NCI-H187 (cell line): ENCODE results near the gene CREBBP.
"Not testable (repeated sequence)": the region's sequence is repeated elsewhere in the genome, so short reads cannot be mapped to it uniquely, and the experiment has no call there.

Source experiments
- DNase-seq, 2 experiments: peaks; one replicate each; lab custom pipeline; 2025; lab: John Stamatoyannopoulos, UW

The CREBBP gene

DNA sequence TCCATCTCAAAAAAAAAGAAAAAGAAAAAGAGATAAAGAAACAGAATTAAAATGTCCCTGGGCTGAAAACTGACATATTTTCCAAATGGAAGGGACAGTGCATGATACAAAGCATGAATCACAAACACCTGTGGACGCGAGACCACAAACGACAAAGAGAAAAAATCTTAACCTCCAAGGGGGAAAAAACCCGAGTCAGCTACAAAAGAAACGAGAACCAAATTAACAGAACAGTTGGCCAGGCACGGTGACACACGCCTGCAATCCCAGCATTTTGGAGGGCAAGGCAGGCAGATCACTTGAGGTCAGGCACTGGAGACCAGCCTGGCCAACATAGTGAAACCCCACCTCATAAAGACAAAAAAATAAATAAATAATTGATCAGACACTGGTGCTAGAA lies 165.1 kb downstream of the CREBBP start:
- DNase-seq: no peak

DNA sequence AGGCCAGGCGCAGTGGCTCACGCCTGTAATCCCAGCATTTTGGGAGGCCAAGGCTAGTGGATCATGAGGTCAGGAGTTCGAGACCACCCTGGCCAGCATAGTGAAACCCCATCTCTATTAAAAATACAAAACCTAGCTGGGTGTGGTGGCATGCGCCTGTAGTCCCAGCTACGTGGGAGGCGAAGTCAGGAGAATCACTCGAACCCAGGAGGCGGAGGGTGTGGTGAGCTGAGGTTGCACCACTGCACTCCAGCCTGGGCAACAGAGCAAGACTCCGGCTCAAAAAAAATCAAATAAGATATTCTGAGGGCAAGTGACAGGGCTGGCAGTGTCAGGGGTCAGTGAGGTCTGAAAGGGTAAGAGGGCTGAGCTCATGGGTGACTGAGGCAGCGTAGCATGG lies 166.1 kb downstream of the CREBBP start:
- DNase-seq: not testable (repeated sequence)

DNA sequence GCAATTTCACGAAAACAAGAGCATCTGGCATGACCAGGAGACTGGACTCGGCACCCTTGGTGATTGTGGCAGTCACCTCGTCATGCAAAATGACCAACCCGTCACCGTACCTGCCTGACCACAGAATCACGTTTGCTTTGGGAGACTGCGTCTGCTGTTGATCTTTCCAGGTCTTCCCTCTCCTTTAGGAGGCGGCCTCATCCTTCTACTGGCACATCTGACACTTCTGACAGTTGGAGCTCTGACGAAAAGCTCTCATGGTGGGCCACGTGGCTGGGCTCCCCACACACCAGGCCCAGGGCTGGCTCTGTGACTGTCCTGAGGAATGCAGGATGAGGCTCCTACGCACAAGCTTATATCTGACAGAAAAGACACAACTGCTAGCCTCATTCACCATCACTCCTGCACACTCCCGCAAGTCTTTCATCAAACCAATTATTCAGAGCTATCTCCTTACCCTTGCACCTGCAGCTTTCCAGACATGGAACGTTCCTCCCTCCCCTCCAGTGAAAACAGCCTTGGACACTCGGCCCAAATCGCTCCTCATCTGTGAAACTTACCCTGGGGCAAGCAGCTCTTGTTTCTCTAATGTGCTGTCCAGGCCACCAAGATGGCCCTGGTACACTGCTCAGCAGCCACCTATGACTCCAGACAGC lies 166.8 kb downstream of the CREBBP start:
- DNase-seq: no peak

DNA sequence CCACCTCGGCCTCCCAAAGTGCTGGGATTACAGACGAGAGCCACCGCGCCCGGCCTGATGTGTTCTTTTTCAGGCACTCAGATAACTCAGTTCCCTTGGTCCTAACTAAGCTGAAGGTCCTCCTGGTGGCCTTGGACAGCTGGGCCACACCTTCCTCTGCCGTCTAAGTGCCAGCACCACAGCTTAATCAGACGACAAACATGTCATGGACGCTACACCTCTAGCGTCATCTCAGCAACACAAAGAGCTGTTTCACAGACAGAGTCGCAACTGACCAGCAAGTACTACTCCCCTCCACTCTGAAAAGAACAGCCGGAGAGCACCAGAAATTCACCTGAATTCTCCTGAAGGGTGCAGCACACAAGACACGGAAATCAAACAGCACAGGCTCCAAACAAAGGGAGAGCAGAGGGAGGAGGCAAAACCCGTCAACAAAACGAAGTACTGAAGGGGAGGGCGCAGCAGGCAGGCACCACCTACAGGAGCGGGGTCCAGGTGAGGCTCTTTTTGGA lies 167.6 kb downstream of the CREBBP start:
- DNase-seq: no peak

DNA sequence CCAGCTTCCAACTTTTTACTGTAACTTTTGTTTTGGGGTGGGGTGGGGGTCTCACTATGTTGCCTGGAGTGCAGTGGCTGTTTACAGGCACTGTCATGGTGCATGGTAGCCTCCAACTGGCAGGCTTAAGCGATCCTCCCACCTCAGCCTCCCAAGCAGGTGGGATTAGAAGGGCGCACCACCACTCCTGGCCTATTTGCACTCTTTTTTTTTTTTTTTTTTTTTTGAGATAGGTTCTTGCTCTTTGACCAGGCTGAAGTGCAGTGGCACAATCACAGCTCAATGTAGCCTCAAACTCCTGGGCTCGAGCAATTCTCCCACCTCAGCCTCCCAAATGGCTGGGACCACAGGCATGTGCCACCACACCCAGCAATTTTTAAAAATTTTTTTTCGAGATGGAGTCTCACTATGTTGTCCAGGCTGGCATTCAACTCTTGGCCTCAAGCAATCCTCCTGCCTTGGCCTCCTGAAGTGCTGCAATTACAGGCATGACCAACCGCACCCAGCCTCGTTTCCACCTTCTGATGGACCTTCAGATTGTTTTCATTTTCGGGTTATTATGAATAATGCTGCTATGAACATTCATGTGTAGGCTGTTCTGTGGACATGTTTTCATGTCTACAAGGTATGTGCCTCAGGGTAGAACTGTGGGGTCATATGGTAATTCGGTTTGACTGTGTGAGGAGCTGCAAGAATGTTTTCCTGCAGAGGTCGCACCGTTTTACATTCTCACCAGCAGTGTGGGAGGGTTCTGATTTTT lies 174.1 kb downstream of the CREBBP start:
- no peak for DNase-seq

DNA sequence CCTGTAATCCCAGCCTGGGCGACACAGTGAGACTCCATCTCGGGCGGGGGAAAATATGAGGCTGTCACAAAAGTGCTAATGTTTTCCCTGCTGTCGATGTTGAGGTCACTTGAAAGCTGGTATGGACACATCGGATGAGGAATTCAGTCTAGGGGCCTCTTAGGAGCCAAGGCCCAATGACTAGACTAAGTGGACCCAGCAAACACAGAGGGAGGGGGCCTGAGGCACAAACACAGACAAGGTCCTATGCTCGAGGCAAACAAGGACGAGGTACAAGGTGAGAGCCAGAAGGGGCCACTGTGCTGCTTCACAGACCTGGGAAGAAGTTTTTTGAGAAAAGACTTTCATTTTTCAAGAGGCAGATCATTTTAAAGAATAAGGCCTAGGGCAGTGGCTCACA lies 178.4 kb downstream of the CREBBP start:
- no peak for DNase-seq

DNA sequence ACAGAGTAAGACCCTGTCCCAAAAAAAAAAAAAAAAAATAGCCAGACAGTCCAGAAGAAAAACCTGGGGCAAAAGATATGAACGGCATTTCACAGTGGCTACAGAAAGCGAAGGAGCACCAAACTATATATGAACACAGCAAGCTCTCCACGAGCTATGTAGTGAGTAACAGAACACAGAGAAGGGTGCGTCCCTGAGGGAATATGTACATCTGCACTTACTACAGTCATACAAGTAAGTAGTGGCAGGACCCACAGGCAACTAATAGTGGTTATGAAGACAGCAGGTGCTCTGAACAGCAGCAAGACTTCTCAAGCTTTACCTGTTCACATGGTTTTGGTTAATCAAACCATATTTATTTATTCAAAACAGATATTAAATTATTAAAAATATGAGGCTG lies 179.0 kb downstream of the CREBBP start:
- no peak for DNase-seq

DNA sequence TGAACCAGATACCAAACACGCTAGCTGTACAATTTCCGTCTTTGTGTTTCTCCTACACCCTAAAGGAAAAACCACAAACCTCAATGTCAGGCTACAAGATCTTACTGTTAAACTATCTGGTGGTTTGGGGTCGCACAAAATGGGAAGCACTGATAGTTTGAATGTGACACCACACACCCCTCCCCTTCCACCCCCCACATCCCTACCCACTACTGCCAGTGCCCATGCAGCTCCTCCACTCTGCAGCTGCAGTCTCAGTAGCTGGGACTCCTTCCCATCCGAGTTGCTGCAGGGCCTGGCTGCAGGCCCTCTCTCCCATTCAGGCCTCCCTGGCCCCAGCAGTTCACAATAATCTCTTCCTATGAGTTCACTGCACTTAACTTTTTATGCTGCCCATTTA lies 181.6 kb downstream of the CREBBP start:
- DNase-seq: no peak

DNA sequence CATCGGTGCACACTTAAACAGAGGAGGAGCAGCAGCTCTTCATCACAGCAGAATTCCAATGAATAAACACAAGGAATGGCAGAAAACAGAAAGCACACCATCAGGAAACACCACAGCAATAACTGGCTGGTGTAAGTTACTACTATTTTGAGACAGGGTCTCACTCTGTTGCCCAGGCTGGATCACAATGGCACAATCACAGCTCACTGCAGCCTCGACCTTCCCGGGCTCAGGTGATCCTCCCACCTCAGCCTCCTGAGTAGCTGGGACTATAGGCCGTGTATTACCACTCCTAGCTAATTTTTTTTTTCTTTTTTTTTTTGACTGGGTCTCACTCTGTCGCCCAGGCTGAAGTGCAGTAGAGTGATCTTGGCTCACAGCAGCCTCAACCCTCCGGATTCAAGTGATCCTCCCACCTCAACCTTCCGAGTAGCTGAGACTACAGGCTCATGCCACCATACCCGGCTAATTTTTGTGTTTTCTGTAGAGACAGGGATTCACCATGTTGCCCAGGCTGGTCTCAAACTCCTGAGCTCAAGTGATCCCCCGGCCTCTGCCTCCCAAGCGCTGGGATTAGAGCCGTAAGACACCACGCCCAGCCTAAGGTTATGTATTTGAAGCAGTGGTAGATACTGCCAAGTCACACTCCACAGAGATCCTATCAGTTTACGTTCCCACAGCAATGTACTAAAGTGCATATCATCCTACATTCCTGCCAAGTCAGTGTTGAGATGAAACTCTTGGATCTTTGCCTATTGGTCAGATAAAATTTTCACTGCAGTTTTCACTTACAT lies 183.9 kb downstream of the CREBBP start:
- no peak for DNase-seq

DNA sequence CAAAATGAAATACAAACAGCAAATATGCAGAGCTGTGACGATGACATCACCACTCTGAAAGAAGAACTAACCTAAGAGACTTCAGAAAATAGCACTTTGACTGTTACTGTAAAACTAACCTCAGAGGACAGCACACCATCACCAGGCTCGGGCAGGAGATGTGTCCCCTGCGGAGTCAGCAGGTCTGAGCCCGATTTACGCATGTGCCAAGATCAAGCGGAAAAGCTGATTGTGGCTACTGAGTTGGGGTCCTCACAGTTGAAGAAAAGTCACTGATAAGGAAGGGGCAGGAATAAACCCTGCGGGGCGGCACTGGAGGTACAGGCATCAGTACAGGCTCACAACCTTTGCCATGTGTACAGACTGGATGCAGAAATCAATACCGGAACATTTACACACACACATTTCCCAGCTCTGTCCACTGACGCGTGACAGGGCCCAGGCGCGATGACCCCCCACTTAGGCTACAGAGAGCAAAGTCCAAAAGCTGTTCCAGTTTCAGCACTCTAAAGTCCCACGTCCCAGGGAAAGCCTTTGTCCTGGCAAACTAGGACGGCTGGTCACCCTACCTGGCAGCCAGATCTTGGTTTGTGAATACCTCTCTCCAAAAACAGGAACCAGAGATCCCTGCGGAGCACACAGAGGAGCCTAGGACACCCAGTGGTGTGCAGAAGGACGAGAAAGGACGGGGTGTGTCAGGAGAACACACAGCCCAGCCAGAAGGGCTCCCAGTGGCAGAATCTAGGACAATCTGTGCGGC lies 184.7 kb downstream of the CREBBP start:
- no peak for DNase-seq

DNA sequence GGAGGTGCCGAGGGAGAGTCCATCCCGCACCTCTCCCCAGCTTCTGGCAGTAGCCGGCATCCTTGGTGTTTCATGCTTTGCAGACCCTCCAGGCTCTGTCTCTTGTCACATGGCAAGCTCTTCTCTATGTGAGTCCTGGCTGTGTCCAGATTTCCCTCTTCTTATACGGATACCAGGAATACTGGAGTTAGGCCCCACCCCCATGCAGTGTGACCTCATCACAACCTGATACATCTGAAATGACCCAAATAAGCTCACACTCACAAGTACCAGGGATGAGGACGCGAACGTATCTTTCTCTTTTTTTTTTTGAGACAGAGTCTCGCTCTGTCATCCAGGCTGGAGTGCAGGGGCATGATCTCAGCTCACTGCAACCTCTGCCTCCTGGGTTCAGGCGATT lies 186.5 kb downstream of the CREBBP start:
- DNase-seq: no peak

DNA sequence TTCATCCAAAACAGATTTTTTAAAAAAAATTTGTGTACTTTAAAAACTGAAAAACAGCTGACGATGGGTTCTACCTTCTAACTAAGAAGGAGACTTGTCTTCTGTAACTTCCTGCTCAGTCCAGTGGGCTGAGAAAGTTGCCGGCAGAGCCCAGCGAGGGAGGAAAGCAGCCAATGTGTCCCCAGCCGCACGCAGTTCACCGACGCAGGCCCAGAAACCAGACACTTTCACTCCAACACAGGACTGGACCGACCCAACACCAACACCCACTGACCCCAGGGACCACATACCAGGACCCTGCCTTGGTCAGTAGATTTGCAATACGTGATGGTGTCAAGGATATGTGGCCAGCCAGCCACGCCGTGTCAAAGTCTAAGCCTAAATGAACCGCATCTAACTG lies 188.8 kb downstream of the CREBBP start:
- no peak for DNase-seq

DNA sequence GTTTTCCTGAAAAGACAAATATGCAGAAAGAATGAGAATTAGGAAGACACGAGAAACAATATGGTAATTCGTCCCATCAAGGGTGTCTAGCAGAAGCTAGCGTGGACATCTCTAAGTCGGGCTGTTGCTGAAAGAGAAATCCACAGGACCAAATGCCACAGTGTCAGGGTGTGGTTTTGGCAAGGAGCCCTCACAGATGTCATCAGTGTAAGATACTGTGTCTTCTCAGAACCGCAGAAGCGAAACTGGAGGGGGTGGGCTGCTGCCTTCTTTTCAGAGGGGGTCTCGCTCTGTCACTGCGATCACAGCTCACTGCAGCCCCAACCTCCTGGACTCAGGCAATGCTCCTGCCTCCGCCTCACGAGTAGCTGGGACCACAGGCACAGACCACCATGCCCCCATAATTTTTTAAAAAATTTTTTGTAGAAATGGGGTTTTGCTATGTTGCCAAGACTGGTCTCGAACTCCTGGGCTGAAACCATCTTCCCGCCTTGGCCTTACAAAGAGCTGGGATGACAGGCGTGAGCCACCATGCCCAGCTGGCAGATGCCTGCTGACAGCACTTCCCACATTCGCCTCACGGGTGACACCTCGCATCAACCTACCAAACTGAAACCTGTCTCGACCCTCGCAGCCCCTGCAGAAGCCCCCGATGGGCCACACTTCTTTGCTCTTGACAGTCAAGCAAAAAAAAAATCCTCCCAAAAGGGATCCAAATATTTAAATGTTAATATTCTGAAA lies 189.4 kb downstream of the CREBBP start:
- no peak for DNase-seq

DNA sequence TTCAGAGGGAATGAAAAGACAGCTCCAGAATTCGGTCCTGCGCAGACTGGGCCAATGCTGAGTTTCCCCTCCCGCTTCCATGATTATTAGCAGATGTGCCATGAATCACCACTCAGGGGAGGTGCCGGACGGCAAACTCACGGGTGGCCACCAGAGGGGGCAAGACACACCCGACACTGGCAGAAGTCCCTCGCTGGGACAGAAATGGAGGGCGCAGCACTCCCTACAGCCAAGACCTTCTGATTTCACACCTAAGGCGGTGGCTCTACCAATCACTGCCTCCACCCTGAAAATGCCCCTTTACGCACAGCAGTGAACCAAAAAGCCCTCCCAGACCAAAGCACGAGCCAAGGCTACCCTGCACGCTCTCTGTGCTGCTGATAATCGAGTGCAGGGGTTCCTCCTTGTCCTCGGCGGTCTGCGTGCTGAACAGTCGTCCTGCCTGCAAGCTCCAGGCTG lies 190.0 kb downstream of the CREBBP start:
- peak in 1 of 2 experiments; percentile 15 for DNase-seq

DNA sequence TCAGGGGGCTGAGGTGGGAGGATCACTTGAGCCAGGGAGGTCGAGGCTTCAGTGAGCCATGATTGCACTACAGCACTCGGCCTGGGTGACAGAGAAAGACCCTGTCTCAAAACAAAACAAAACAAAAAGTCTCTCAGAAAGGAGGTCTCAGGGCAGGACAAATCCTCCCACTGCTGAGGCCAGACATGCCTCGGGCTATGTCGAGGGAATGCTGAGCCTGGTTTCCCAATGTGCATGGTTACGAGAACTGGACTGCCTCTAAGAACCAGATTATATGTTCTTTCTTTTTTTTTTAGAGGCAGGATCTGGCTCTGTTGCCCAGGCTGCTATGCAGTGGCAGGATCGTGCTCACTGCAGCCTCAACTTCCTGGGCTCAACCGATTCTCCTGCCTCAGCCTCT lies 190.8 kb downstream of the CREBBP start:
- DNase-seq: no peak

DNA sequence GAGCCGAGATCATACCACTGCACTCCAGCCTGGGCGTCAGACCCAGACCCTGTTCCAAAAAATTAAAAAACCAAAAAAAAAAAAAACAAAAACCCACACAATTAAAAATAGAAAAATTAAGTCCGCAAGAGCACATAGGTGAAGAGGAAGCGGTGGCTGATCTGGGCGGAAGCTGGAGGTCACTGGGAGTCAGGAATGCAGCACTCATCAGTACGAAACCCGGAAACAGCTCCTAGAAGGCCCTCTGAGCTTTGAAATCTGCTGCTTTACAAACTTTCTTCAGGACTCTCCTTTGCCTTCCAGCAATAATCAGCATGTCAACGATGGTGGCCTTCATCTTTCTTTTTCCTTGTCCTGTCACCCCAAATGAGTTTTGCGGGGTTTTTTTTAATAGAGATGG lies 192.7 kb downstream of the CREBBP start:
- DNase-seq: no peak

DNA sequence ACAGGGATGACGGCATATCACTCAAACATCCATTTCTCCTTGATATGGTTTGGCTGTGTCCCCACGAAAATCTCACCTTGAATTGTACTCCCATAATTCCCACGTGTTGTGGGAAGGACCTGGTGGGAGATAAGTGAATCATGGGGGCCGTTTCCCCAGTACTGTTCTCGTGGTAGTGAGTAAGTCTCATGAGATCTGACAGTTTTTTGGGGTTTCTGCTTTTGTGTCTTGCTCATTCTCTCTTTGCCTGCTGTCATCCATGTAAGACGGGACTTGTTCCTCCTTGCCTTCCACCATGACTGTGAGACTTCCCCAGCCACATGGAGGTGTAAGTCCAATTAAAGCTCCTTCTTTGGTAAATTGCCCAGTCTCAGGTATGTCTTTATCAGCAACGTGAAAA lies 193.5 kb downstream of the CREBBP start:
- no peak for DNase-seq

DNA sequence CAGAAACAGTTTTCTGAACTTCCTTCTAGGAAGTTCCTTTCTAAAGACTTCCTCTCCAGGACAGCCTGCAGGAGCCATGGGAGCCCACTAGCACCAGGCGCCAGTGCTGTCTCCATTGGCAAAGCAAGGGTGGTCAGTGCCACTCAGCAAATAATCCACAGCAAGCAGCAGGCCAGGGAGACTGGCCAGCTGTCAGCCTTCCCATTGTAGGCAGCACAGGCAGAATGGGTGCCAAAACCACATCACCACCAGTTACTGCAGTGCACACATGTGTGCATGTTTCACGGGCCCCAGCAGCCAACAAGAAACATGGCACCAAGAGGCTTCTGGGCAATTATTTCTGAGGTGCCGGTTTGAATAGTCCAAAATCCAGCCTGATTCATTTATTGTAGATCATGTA lies 199.3 kb downstream of the CREBBP start:
- DNase-seq: no peak

DNA sequence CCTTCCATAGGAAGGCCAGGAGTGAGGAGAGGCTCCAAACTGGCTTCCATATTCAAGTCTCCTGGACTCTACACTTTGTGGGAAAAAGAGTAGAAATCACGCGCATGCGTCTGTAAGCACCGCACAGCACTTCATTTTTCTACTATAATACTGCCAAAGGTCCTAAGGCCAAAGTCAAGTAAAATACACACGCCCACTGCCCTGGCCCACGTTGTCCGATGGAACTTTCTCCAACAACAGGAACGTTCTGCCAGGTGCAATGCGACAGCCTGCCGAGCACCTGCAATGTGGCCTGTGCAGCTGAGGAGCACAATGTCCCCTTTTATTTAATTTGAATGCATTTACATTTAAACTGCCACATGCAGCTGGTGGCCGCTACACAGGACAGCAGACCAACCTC lies 202.5 kb downstream of the CREBBP start:
- no peak for DNase-seq

DNA sequence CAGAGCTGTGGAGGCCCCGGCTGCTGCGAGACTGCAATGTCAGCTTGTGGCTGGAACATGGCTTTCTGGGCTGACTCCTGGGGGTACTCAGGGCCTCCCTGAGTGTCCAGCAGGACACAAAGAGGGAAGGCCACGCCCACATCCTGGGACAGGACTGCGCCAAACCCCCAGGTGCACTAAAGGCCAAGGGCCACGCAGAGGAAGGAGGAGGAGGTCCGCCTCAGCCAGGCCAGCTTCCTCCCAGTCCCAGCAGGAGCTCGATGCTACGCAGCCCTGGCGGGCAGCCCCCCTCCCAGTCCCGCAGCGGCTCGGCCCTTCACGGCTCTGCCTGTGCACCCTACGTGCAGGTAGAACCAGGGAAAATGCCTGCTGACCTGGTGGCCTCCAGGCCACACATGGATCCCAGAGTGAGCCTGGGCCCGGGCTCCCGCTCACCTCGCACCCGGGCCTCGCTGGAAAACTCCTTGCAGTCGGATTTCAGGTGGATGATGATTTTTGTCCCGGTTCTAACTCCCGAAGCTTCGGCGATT lies 204.8 kb downstream of the CREBBP start:
- DNase-seq: no peak
